Coronary artery (tissue), 2 donors: ENCODE results near the gene MIDN.
"Not testable (repeated sequence)": the region's sequence is repeated elsewhere in the genome, so short reads cannot be mapped to it uniquely, and the experiment has no call there.

Experiments
- DNase-seq: peaks from one replicate; pipeline ENCODE4 v3.0.0-alpha.2; 2017; ENCODE audit warnings: low spot score
- H3K27ac ChIP-seq, 2 donors: fragments of 200-600 bp; sonication (generic); one replicate each; pipeline ENCODE4 v1.5.1; 2016 to 2019
- H3K4me3 ChIP-seq: fragments of 200-600 bp; sonication (generic); 2 replicates; pipeline ENCODE4 v1.5.1; 2016; ENCODE audit warnings: mild to moderate bottlenecking, moderate library complexity
- TF ChIP-seq, protein P1 (sequence below): fragments of 200-600 bp; sonication (generic); IDR thresholded peaks from one replicate; pipeline ENCODE4 v1.5.1; 2019; ENCODE audit warnings: antibody characterized with exemption

The MIDN gene

GRCh38 chr19:1298235-1298634 is 49.9 kb downstream of the MIDN start:
- Histone ChIP-seq H3K4me3 (no peak overlapping the region), H3K27ac (no peak overlapping the region)
- TF ChIP-seq, protein P1, sequence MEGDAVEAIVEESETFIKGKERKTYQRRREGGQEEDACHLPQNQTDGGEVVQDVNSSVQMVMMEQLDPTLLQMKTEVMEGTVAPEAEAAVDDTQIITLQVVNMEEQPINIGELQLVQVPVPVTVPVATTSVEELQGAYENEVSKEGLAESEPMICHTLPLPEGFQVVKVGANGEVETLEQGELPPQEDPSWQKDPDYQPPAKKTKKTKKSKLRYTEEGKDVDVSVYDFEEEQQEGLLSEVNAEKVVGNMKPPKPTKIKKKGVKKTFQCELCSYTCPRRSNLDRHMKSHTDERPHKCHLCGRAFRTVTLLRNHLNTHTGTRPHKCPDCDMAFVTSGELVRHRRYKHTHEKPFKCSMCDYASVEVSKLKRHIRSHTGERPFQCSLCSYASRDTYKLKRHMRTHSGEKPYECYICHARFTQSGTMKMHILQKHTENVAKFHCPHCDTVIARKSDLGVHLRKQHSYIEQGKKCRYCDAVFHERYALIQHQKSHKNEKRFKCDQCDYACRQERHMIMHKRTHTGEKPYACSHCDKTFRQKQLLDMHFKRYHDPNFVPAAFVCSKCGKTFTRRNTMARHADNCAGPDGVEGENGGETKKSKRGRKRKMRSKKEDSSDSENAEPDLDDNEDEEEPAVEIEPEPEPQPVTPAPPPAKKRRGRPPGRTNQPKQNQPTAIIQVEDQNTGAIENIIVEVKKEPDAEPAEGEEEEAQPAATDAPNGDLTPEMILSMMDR: no peak
- no peak for DNase-seq

- TF ChIP-seq, protein P1: no peak
- H3K4me3 ChIP-seq: no peak overlapping the region
- no peak for DNase-seq
- no peak overlapping the region for H3K27ac ChIP-seq
Observed at GRCh38 chr19:1299801-1300200, 51.4 kb downstream of the MIDN start.

DNA sequence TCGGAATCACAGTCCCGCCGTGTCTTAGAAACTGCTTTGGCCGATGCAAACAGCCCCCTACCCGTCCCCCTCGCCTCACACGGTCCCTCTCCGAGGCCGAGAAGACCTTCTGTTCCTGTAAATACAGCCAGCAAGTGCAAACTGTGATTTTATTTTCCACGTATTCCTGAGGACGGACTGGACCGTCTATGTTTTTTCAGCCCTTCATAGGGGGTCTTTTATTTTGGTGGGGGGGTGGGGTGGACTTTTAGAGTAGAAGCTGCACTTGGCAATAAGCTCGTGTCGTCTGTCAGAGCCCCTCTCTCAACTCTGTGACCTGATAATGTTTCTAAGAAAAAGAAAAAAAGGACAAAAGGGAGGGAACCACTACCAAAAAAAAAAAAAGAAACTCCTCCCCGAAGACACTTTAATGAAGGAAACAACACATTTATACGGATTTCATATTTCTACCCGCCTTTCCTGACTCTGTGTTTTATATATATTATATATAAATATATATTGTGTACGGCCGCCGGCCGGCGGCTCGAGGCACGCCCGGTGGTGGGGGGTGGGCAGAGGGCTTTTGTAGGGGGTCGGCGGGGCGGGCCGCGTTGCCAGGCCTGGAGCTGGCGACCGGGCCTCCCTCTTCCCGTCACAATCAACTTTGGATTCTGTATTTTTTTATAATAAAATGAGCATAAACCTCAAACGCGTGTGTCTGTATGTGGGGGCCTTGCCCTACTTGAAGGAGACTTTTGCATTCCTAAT is 52.5 kb downstream of the MIDN start:
- H3K4me3 ChIP-seq: no peak overlapping the region
- TF ChIP-seq, protein P1: no peak
- H3K27ac ChIP-seq: no peak overlapping the region
- no peak for DNase-seq

DNA sequence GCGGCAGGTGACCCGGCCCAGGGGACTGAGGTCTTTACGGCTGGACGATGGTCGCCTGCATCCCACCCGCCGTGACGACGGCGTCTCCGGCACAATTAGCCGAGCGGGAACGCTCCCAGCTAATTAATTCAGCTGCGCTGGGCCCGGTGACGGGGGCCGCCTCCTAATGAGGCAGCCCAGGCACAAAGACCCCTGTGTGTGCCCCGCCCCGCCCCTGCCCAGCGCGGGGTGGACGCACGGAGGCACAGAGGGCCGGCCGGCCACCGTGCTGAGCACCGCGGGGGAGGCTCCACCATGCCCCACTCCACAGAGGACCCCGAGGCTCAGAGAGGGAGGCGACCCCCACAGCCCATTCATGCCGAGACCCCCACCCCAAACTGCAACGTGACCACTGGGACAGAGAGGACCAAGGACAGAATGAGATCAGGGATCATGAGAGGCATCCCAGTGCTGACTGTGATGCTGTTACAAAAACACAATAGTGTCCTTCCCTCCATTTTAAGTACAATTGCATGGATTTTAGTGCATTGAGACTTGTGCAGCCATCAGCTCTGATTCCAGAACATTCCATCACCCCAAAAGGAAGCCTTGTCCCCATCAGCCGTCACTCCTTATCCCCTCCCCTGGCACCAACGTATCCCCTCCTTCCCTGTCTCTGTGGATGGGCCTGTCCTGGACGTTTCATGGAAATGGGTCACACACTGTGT is 54.3 kb downstream of the MIDN start:
- DNase-seq: no peak
- H3K27ac ChIP-seq: no peak overlapping the region

GRCh38 chr19:1304197-1304924 is 56.0 kb downstream of the MIDN start:
- Histone ChIP-seq H3K4me3 (no peak overlapping the region), H3K27ac (no peak overlapping the region)
- TF ChIP-seq, protein P1: no peak
- DNase-seq: no peak

More for the DNA sequence above, 54.3 kb downstream of the MIDN start:
- H3K4me3 ChIP-seq: no peak overlapping the region
- TF ChIP-seq, protein P1: no peak

DNA sequence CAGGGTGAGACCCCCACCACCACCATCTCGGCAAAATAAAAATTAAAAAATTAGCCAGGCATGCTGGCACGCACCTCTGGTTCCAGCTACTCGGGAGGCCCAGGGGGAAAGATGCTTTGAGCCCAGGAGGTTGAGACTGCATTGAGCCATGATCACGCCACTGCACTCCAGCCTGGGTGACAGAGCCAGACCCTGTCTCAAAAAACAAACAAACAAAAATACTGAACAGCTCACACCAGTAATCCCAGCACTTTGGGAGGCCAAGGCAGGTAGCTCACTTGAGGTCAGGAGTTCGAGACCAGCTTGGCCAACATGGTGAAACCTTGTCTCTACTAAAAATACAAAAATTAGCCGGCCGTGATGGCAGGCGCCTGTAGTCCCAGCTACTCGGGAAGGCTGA is 57.0 kb downstream of the MIDN start:
- H3K4me3 ChIP-seq, DNase-seq, H3K27ac ChIP-seq: not testable (repeated sequence)

- no peak for DNase-seq
Observed at GRCh38 chr19:1307320-1307719, 58.9 kb downstream of the MIDN start.

More at GRCh38 chr19:1307320-1307719, 58.9 kb downstream of the MIDN start:
- TF ChIP-seq, protein P1: no peak
- Histone ChIP-seq H3K27ac (no peak overlapping the region), H3K4me3 (no peak overlapping the region)
